ENCODE results near the gene TNFAIP2.
"Not testable (repeated sequence)": the region's sequence is repeated elsewhere in the genome, so short reads cannot be mapped to it uniquely, and the experiment has no call there.

DNA sequence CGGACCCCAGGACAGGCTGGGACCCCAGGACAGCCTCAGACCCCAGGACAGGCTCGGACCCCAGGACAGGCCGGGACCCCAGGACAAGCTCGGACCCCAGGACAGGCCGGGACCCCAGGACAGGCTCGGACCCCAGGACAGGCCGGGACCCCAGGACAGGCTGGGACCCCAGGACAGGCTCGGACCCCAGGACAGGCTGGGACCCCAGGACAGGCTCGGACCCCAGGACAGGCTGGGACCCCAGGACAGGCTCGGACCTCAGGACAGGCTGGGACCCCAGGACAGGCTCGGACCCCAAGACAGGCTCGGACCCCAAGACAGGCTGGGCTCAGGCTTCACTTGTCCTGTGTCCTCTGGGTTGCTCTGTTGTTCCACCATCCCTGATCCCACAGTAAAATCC lies 32.2 kb downstream of the TNFAIP2 start:
- TF ChIP-seq, protein P1, sequence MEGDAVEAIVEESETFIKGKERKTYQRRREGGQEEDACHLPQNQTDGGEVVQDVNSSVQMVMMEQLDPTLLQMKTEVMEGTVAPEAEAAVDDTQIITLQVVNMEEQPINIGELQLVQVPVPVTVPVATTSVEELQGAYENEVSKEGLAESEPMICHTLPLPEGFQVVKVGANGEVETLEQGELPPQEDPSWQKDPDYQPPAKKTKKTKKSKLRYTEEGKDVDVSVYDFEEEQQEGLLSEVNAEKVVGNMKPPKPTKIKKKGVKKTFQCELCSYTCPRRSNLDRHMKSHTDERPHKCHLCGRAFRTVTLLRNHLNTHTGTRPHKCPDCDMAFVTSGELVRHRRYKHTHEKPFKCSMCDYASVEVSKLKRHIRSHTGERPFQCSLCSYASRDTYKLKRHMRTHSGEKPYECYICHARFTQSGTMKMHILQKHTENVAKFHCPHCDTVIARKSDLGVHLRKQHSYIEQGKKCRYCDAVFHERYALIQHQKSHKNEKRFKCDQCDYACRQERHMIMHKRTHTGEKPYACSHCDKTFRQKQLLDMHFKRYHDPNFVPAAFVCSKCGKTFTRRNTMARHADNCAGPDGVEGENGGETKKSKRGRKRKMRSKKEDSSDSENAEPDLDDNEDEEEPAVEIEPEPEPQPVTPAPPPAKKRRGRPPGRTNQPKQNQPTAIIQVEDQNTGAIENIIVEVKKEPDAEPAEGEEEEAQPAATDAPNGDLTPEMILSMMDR (IDR thresholded peaks at IDR 0.05) = not testable (repeated sequence)
- TF ChIP-seq EZH2phosphoT487 (IDR thresholded peaks at IDR 0.05) = not testable (repeated sequence)

Data from neural progenitor cell (in vitro differentiated cells).